Kidney epithelial cell (primary cell): ENCODE data around the gene IL36A. TPM values are rescaled to one million over a fixed set of nuclear protein-coding genes. Genes with fewer than 3 reads are reported as not detected.

Source experiments
- DNase-seq: peaks from one replicate; pipeline ENCODE4 v3.0.0-alpha.2; 2010; ENCODE audit warnings: low read depth
- H3K27me3 ChIP-seq: 2 replicates; pipeline ENCODE4 v1.6.0; 2011; ENCODE audit warnings: low read length; ENCODE audit not compliant: control insufficient read depth, insufficient read depth
- H3K36me3 ChIP-seq: 2 replicates; pipeline ENCODE4 v1.5.1; 2011; ENCODE audit warnings: low read length; ENCODE audit not compliant: control insufficient read depth, insufficient read depth
- H3K4me3 ChIP-seq: 2 replicates; pipeline ENCODE4 v1.5.1; 2011; ENCODE audit warnings: low read depth, mild to moderate bottlenecking, control low read depth, low read length
- total RNA-seq: library from RNA; depleted of rRNA; stranded (reverse); fragments of >200 nt; gene quantifications from 2 replicates; pipeline ENCODE4 v1.2.3, GENCODE V29; 2015
- TF ChIP-seq, protein P1 (sequence below): IDR thresholded peaks from 2 replicates; pipeline ENCODE4 v1.5.1; 2011; ENCODE audit warnings: mild to moderate bottlenecking, moderate library complexity, low read length, control low read depth, inconsistent platforms; ENCODE audit not compliant: insufficient read depth, poor library complexity, severe bottlenecking

IL36A gene
- total RNA-seq, 1 donor from 2014 or later: not detected

DNA sequence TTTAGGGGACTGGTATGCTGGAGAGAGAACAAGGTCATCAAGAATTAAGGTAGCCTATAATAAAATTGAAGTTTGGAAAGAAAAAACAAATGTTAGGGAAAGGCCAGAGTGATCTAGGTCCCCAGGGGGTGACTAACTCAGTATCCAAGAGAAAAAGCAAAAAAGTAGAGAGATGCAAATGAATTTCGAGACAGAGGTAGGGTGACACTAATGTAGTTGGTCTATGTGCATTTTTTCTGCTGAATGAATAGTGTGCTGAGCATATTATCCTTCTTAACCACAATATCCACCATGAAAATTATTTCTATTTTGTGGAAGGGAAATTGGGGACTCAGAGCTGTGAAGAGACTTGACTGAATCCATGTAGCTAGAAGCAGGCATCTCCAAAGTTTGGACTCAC lies 9.8 kb downstream of the IL36A start:
- H3K36me3 ChIP-seq: no peaks in the 10 kb centered on the region
- H3K4me3 ChIP-seq: no peak overlapping the region
- TF ChIP-seq, protein P1, sequence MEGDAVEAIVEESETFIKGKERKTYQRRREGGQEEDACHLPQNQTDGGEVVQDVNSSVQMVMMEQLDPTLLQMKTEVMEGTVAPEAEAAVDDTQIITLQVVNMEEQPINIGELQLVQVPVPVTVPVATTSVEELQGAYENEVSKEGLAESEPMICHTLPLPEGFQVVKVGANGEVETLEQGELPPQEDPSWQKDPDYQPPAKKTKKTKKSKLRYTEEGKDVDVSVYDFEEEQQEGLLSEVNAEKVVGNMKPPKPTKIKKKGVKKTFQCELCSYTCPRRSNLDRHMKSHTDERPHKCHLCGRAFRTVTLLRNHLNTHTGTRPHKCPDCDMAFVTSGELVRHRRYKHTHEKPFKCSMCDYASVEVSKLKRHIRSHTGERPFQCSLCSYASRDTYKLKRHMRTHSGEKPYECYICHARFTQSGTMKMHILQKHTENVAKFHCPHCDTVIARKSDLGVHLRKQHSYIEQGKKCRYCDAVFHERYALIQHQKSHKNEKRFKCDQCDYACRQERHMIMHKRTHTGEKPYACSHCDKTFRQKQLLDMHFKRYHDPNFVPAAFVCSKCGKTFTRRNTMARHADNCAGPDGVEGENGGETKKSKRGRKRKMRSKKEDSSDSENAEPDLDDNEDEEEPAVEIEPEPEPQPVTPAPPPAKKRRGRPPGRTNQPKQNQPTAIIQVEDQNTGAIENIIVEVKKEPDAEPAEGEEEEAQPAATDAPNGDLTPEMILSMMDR: no peak
- peaks cover 4% of the 10 kb centered on the region for H3K27me3 ChIP-seq
- no peak for DNase-seq

DNA sequence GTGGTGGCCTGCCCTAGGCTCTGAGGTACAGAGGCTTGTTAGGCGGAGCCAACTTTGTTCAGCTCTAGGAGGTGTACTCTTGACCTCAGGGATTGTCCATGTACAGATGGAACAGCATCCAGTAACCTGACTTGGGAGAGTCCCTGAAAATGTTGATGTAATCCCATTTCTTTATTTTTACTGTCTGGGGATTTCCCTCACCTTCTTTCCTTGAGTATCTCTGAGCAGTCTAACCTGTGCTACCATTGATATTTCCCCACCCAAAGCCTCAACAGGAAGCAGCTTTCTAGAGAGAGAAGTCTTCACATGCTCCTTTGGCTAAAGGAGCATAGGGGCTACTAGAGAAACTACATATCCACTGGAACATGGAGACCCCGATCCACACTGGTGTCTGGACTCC lies 10.4 kb downstream of the IL36A start:
- H3K27me3 ChIP-seq: peaks cover 4% of the 10 kb centered on the region
- H3K4me3 ChIP-seq: no peak overlapping the region
- DNase-seq: no peak

DNA sequence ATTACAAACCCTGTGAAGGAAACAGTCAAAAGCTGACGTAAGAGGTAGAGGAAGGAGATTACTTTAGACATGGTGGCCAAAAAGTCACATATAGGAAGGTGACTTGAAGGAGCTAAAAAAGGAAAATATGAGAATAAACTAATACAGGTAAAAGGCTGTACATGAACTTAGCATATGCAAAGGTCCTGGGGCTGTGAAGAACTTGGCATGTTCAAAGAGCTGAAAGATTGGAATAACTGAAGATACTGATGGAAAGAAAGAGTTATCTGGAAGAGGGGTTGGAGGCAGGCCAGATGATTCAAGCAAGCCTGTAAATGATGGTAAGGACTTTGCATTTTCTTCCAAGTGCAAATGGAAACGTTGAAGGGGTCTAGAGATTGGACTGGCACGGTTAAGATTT lies 13.2 kb downstream of the IL36A start:
- no peak for DNase-seq
- H3K27me3 ChIP-seq: peaks cover 6% of the 10 kb centered on the region
- H3K4me3 ChIP-seq: no peak overlapping the region

More for the DNA sequence above, 10.4 kb downstream of the IL36A start:
- TF ChIP-seq, protein P1: no peak
- no peaks in the 10 kb centered on the region for H3K36me3 ChIP-seq

DNA sequence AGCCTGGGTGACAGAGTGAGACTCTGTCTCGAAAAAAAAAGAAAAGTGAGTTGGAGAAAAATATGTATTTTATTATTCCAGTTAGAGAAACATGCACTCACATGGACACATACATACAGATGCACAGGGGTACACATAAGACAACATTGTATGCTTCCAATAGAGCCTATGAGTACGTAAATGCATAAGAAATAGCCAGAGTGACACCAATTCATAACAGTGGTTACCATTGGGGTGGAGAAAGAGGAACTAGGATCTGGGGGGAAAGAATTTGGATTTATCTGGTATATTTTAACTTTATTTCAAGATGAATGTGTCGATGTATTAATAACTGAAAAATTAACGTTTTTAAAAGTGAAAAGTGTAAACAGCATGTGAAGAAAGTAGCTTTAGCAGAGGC lies 16.1 kb downstream of the IL36A start:
- TF ChIP-seq, protein P1: no peak
- H3K36me3 ChIP-seq: no peaks in the 10 kb centered on the region
- H3K27me3 ChIP-seq: peaks cover 6% of the 10 kb centered on the region
- no peak for DNase-seq
- no peak overlapping the region for H3K4me3 ChIP-seq

More for the DNA sequence above, 13.2 kb downstream of the IL36A start:
- TF ChIP-seq, protein P1: no peak
- H3K36me3 ChIP-seq: no peaks in the 10 kb centered on the region

DNA sequence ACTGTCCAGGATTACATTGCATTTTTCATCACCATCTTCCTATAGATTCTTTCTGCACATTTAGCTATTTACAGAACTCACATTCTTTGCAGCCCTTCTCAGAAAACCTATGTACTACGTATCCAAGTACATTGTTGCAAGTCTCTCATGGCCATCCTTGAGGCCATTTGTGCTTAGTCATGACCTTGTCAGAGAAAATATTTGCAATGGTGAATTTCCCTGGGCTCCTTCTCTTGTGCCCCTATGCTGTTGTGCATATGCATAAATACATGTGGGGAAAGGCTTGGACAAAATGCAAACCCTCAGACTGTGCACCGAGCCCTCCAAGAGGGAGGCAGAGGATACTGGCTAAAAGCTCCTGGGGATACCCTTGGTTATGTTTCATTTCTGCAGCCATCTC lies 19.5 kb downstream of the IL36A start:
- Histone ChIP-seq H3K36me3 (no peaks in the 10 kb centered on the region), H3K27me3 (peaks cover 12% of the 10 kb centered on the region), H3K4me3 (no peak overlapping the region)
- no peak for DNase-seq
- TF ChIP-seq, protein P1: no peak

DNA sequence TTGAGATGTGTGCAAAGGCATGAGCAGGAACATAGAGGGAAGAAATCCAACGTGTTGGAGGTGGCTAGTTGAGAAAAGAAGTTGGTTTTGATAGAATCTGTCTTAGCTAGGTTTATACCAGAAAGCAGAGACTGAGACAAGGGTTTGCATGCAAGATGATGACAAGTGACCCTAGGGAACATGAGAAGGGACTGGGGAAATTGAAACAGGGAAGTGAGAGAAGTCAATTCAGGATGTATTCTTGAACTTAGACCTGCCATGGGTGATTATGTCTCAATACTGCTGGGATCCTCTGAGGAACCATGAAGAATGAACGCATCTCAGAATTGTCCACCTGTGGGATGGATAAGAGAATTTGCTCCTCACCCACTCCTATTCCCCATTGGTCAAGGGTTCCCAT lies 20.5 kb downstream of the IL36A start:
- Histone ChIP-seq H3K4me3 (no peak overlapping the region), H3K36me3 (no peaks in the 10 kb centered on the region), H3K27me3 (peaks cover 12% of the 10 kb centered on the region)
- TF ChIP-seq, protein P1: no peak
- no peak for DNase-seq
